ENCODE results near the gene SNTA1.
"Not testable (repeated sequence)": the region's sequence is repeated elsewhere in the genome, so short reads cannot be mapped to it uniquely, and the experiment has no call there.

The SNTA1 gene

GRCh38 chr20:33423875-33424274 is 19.7 kb downstream of the SNTA1 start:
- DNase-seq = not testable (repeated sequence)

GRCh38 chr20:33423141-33423834 is 20.3 kb downstream of the SNTA1 start:
- no peak for DNase-seq

DNA sequence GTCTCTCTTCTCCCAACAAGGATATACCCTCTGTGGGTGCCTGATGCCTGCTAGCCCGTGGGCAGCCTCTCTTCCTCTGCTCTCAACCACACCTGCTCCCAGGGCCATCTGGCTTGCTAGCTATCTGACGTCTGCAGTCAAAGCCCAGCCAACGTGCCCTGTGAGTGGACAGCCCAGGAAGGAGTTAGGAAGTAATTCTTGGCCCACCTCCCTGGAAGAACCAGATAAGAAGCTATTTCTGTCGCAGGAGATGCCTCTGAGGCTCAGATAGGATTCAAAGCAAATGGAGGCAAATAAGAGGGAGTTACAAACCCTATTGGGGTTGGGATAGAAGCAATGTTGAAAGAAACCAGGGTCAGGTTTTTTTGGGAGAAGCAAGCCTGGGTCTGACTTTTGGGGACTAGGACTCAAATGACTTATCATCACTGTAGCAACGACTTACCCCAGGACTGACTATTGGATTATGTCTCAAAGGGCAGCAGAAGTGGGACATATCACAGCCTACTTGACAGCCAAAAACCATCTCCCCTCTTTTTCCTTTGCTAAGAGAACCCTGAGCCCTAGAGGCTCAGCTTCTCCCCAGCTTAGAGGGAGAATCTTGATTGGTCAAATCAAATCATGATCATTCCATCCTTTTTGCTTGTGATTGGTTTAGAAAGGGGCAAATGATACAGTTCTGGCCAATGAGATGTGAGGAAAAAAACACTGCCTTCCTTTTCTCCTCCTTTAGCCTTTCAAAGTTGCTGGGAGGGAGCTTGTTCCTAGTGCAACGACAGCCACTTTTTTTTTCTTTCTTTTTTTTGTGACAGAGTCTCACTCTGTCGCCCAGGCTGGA is 24.2 kb downstream of the SNTA1 start:
- no peak for DNase-seq

DNA sequence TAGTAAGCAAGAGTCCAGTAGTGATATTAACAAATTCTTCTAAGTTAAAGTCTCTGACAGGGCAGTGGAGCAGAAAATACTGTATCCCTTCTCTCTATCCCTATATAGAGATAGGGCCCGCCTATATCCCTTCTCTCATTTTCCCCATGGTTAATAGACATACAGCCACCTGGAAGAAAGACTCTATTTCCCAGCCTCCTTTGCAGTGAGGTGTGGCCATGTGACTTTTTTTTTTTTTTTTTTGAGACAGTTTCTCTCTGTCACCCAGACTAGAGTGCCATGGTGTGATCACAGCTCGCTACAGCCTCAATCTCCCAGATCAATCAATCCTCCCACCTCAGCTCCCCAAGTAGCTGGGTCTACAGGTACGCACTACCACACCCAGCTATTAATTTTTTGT is 25.5 kb downstream of the SNTA1 start:
- no peak for DNase-seq

DNA sequence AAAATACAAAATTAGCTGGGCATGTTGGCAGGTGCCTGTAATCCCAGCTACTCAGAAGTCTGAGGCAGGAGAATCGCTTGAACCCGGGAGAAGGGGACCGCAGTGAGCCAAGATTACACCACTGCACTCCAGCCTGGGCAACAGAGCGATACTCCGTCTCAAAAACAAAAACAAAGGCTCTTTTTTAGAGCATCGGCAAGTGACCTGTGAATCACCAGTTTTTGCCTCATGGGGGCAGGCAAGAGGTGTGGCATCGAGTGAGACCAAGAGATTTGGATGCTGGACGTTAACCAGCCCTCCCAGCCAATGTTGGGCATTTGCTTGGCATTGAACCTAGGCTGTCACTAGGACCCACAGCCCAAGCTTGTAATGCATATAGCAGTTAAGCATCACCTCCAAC is 27.6 kb downstream of the SNTA1 start:
- peak in 1 of 2 donors; percentile 9 for DNase-seq

DNA sequence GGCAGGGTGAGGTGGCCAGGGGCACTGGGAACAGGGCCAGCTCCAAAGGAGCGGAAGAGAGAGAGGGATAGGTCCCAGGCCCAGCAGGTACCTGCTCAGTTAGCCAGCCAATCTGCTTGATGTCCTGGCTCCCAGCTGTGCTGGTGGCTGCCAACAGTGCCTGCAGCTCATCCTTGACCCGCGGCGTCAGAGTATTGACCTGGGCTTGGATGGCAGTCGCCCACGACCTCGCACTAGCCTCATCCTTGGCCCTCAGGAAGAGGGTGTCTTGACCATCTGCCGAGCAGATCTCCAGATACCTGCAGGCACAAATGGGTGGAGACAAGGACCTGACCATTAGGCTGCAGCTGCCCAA is 31.1 kb downstream of the SNTA1 start:
- DNase-seq = no peak

DNA sequence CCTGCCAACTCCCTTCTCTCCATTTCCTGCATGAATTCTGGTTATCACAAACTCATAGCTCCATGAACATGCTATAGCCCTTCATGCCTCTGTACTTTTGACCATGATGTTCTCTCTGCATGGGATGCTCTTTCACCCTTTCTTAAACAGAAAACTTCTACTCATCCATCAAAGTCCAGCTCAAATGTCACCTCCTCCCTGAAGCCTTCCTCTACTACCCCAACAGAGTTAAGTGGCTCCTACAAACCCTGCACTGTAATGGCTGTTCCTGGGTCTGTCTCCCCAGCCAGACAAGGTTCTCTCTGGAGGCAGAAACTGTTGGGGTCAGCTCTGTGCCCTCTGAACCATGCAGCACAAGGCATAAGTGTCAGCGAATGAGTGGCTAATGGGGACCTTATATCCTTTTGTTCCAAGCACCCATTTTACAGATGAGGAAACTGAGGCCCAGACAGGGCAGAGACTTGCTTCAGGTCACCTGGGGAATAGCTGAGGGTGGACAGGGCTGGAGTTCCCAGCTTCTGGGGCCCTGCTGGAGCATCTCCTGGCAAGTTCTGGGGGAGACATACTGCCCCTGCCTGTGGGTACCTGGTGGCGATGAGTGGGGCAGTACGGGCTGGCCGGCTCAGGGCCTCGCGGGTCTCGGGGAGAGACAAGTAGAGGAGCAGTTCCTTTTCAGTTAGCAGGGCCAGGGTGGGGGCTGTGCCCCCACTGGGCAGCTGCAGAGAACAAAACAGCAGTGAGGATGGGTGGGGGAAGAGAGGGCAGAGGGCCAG is 31.7 kb downstream of the SNTA1 start:
- no peak for DNase-seq

GRCh38 chr20:33411242-33411641 is 32.3 kb downstream of the SNTA1 start:
- no peak for DNase-seq

GRCh38 chr20:33410081-33410742 is 33.4 kb downstream of the SNTA1 start:
- no peak for DNase-seq

DNA sequence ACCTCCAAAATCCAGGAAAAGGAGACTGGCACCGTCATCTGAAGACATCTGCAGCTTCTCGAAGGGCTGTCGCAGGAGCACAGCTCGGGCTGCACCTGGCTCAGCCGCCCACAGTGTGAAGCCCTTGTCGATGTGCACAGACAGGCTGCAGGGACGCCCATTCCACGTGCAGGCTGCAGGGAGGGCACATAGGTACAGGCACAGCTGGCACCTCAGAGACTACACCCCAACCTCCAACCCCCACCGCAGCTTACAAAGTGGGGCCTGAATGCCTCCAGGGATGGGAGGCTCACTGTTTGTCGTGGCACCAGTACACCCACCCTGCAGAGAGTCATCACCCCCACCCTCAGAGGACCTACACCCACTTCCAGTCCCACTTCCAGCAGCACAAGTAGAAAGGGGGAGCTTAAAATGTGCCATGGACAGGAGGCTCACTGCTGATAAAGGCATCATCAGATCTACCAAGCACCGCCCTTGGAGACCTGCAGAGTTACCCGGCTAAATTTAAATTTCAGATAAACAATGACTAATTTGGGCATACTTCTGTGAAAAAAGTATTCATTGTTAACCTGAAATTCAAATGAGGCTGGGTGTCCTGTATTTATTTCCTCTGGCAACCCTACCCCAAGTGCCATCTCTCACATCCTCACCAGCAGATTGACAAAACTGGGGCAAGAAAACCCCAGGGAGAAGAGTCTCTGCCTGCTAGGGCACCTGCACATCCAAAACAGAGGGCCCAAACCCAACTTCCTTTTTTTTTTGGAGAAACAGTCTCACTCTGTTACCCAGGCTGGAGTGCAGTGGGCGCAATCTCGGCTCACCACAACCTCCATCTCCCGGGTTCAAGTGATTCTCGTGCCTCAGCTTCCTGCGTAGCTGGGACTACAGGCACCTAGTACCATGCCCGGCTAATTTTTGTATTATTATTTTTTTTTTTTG is 34.6 kb downstream of the SNTA1 start:
- no peak for DNase-seq

DNA sequence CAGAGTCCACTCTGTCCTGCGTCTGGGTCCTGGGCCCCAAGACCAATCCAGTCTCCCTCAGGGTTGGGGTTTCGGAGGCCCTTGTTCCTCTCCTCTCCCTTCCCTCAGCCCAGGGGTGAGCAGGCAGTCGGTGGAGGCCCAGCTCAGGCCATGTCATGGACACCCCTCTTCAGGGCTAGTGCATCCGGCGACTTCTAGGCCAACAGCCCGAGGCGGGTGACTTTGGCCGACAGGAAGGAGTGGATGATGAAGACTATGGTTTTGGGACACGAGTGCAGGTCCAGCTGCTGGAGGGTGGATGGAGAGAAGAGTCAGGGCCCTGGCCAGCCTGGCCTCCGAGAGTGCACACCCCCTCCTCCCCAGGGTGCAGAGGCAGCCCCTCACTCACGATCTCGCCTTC is 35.2 kb downstream of the SNTA1 start:
- DNase-seq = no peak

- DNase-seq = no peak
Observed at GRCh38 chr20:33407796-33408195, 35.8 kb downstream of the SNTA1 start.

DNA sequence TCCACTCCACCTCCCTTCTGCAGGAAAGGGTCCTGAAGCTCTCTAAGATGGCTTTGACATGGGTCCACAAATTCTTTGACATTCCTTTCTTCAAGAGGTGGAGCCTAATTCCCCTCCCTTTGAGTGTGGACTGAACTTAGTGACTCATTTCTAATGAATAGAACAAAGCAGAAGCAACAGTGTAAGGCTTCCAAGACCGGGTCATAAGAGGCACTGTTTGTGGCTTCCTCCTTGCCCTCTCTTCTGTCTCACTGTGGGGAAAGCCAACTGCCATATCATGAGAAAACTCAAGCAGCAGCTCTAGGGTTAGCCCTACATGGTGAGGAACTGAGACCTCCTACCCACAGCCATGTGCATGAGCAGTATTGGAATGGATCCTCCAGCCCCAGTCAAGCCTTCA is 36.3 kb downstream of the SNTA1 start:
- DNase-seq = peak; percentile 84 to 86

DNA sequence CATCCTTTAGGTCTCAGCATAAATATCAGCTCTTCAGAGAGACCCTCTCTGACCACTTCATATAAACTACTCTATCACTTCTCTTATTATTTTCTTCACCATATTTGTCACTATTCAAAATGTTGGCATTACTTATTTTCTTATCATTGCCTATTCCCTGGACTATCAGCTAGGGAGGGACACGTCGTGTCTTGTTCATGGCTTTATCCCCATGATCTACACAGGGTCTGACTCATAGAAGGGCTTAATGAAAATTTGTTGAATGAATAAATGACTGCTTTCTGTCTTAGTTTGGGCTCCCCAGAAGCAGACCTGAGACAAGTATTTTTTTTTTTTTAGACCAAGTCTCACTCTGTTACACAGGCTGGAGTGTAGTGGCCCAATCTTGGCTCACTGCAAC is 39.3 kb downstream of the SNTA1 start:
- no peak for DNase-seq

GRCh38 chr20:33401921-33402369 is 41.6 kb downstream of the SNTA1 start:
- peak; percentile 38 to 55 for DNase-seq

DNA sequence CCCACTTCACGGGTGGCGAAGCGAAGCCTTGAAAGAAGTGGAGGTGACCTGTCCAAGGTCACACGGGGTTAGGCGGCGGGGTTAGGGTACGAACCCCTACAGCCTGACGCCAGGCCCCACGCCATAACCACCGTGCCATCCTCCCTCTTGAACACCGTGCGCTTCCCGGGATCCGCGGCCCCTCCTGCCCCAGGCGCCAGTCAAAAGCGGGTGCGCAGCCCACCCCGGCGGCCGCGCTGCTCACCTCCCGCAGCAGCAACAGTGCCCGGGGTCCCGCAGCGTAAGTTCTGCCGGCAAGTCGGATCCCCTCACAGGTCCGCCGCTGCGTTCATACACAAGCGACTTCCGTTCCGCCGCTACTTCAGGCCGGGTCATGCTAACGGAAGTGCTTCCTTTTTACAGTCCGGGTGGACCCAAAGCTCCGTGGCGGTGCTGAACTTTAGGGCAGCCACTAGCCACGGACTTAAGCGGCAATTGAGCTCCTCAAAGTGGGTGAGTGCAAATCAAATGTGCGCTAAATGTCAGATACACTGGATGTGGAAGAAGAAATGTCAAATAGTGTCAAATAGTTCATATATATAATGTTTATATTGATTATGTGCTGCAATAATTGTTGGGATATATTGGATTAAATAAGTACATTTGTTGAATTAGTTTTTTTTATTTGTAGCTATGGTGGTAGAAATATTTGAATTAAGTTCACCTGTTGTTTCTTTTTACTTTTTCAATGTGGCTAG is 42.2 kb downstream of the SNTA1 start, which contains the start of gene CDK5RAP1:
Gene CDK5RAP1, minus strand, starts transcription at position 336 of the 737 bp plus-strand sequence. CDS start 4,455 bp downstream, outside the sequence.
- peak; percentile 91 to 93 for DNase-seq

GRCh38 chr20:33400812-33401183 is 42.8 kb downstream of the SNTA1 start:
- no peak for DNase-seq

DNA sequence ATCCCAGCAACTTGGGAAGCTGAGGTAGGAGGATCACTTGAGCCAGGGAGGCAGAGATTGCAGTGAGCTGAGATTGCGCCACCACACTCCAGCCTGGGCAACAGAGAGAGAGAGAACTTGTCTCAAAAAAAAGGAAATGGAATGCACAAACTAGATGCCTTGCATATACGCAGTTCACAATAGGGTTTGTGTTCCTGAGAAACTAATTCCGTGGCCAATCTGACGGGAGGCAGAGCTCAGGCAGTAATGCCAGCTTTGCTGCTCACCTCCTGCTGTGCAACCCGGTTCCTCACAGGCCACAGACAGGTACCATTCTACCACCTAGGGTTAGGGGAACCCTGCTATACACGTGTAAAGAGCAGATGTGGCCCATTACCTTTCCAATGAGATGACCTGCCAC is 43.6 kb downstream of the SNTA1 start:
- peak; percentile 58 to 64 for DNase-seq

DNA sequence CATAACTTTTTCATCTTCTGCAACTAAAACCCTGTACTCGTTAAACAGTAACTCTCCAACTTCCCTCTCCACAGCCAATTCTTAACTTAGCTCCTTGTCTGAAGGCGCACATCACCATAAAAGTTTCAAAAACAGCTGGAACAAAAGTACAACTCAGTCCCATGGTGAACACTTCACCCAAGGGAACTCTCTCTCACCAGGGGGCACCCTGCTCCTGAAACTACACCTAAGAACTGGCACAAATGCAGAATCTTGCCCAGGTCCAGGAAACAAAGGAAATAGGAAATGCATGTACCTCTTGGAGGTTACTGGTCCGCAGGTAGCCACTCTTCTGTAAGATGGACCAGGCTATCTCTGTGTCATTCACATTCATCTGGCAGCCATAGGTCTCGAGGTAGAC is 48.8 kb downstream of the SNTA1 start:
- DNase-seq = no peak

DNA sequence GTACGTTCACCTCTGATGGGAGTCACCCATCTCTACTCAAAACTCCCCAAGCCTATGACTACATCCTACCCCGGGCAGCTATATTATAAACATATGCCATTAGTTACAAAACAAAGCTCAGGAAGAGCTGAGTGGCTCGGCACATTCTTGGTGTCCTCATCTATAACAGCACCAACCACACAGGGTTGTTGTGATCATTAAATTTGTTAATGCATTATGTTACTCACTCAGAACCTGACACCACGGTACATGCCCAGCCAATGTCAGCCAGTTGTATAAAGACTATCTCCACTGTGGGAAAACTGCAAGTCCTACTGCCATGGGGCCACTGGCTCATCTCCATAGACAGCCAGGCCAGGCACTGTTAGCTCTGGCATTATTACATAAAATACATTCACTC is 50.0 kb downstream of the SNTA1 start:
- DNase-seq = no peak

All from inflammatory macrophage (primary cell).